Stimulated activated CD8-positive, alpha-beta memory T cell treated with anti-CD3 and anti-CD28 coated beads, Interleukin-12 subunit alpha, Interleukin-12 subunit beta, amount 100 ng/mL, for 1 hour (primary cell): ENCODE results near the gene TAF9B.
A peak's percentile ranks its signal among the peaks of the same experiment; 100 is the strongest.
"Not testable (repeated sequence)": the region's sequence is repeated elsewhere in the genome, so short reads cannot be mapped to it uniquely, and the experiment has no call there.

Source experiments
- DNase-seq: peaks from one replicate; pipeline ENCODE4 v3.0.0-alpha.2; 2020; ENCODE audit warnings: low read depth

TAF9B gene

GRCh38 chrX:78116365-78116764, 23.1 kb downstream of the TAF9B start:
- no peak for DNase-seq

- no peak for DNase-seq
Observed at GRCh38 chrX:78111140-78111931, 28.1 kb downstream of the TAF9B start.

GRCh38 chrX:78109458-78109857, 30.0 kb downstream of the TAF9B start:
- DNase-seq: no peak

GRCh38 chrX:78106651-78106986, 32.8 kb downstream of the TAF9B start:
- no peak for DNase-seq

- no peak for DNase-seq
Observed at GRCh38 chrX:78105944-78106650, 33.4 kb downstream of the TAF9B start.

- no peak for DNase-seq
Observed at GRCh38 chrX:78104447-78105176, 34.8 kb downstream of the TAF9B start.

GRCh38 chrX:78103623-78104446, 35.6 kb downstream of the TAF9B start, which contains the start of gene PGK1:
Gene PGK1, plus strand, starts transcription at chrX:78104248. Its CDS starts 93 bp downstream, at chrX:78104341.
- DNase-seq: peak; percentile 81

- no peak for DNase-seq
Observed at GRCh38 chrX:78103001-78103622, 36.3 kb downstream of the TAF9B start.

- DNase-seq: no peak
Observed at GRCh38 chrX:78102091-78102490, 37.4 kb downstream of the TAF9B start.

GRCh38 chrX:78098108-78098507, 41.3 kb downstream of the TAF9B start:
- DNase-seq: no peak

- DNase-seq: no peak
Observed at GRCh38 chrX:78092296-78092695, 47.2 kb downstream of the TAF9B start.

GRCh38 chrX:78081413-78081812, 58.0 kb downstream of the TAF9B start:
- not testable (repeated sequence) for DNase-seq
